Tibial nerve (tissue), 4 donors: Measurements from ENCODE around the gene CA9. TPM values are rescaled to one million over a fixed set of nuclear protein-coding genes. Genes with fewer than 3 reads are reported as not detected.

ENCODE experiments used
- DNase-seq, 2 donors: peaks; one replicate each; pipeline ENCODE4 v3.0.0-alpha.2; 2019; ENCODE audit warnings: low spot score in 2 of 2
- H3K27ac ChIP-seq, 4 donors: fragments of 200-600 bp; sonication (generic) in 3 of 4; one replicate each; pipeline ENCODE4 v1.5.1; 2017 to 2019; ENCODE audit warnings: mild to moderate bottlenecking in 1 of 4
- H3K27me3 ChIP-seq, 2 donors: fragments of 200-600 bp; sonication (generic) in 1 of 2; one replicate each; pipeline versions ENCODE4 v1.5.1 to v1.6.0; 2017 to 2019
- H3K36me3 ChIP-seq, 3 donors: fragments of 200-600 bp; sonication (generic); one replicate each; pipeline ENCODE4 v1.5.1; 2018 to 2019
- H3K4me1 ChIP-seq, 4 donors: fragments of 200-600 bp; sonication (generic) in 3 of 4; one replicate each; pipeline ENCODE4 v1.5.1; 2017 to 2019
- H3K4me3 ChIP-seq, 4 donors: fragments of 200-600 bp; sonication (generic) in 3 of 4; one replicate each; pipeline ENCODE4 v1.5.1; 2017 to 2019; ENCODE audit warnings: mild to moderate bottlenecking in 1 of 4, moderate library complexity in 1 of 4
- H3K9me3 ChIP-seq, 4 donors: fragments of 200-600 bp; sonication (generic) in 3 of 4; one replicate each; pipeline ENCODE4 v1.5.1; 2017 to 2019
- EP300 ChIP-seq, 2 donors: sonication (generic); formaldehyde crosslinking; IDR thresholded peaks; one replicate each; pipeline ENCODE4 v1.6.1; 2017; ENCODE audit warnings: antibody characterized with exemption in 2 of 2, mild to moderate bottlenecking in 1 of 2
- POLR2A ChIP-seq, 2 donors: fragments of 450-650 bp; IDR thresholded peaks; one replicate each; pipeline ENCODE4 v1.6.1; 2017; ENCODE audit warnings: antibody characterized with exemption in 2 of 2, mild to moderate bottlenecking in 2 of 2, moderate library complexity in 2 of 2
- WGBS, 2 donors: methylation state at CpG; one replicate each; pipeline ENCODE4 v1.1.5; 2018; 5-methylcytosine and 5-hydroxymethylcytosine counted together
- total RNA-seq, 4 donors: library from RNA; depleted of rRNA; stranded (reverse); fragments of >200 nt; gene quantifications; one replicate each; pipeline ENCODE4 v1.1.0, GENCODE V29; 2016
- TF ChIP-seq, protein P1 (sequence below), 5 experiments: fragments of 200-600 bp in 3 of 5; fragments of 450-650 bp in 2 of 5; sonication (generic) in 3 of 5; IDR thresholded peaks; one replicate each; pipeline ENCODE4 v1.5.1; 2016 to 2019; ENCODE audit warnings: antibody characterized with exemption in 5 of 5, mild to moderate bottlenecking in 3 of 5, moderate library complexity in 2 of 5

The CA9 gene
- total RNA-seq, 4 donors from 2014 or later = 0.84 TPM; not detected in 3

DNA sequence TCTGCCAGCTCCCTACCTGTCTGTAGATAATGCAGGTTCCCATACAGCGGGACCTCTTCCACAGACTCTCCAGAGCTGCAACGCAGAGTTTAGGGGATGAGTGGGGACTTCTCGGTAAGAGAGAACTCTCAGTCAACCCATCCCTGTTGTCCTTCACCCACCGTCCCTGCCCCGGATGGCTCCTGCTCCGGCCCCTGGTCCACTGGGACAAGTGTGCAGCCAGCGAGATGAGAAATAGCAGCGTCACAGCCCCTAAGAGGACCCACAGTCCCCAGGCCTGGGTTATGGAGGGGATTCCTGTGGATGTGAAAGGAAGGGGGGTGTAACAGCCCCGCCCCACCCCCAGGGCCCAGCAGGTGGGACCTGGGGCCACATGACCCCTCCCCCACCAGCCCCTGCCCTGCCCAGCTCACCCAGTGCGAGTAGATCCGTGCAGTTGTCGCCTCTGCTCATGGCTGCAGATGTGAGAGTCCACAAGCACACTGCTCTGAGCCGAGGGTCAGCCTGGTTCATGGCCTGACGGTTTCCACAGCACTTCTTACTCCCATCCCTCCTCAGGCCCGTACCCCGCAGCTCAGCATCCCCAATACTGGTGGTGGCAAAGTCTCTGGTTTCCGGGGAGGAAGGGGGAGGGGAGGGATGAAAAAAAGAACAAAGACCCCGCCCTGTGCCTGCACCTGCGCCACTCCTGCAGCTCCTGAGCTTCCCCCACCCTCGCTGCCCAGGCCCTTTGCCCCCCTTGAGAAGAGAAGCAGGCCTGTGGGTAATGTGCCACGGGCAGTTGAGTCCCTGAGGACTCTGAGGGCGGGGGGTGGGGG lies 23.2 kb upstream of the CA9 start, which contains the start of gene SIT1:
TSS of gene SIT1 (minus strand) at position 591 of the 818 bp plus-strand sequence. CDS start at position 513, 78 bp downstream.
- H3K27ac ChIP-seq = peak within 1 kb of the TSS in 1 of 4 donors; percentile 63
- H3K27me3 ChIP-seq = no peaks in the 10 kb centered on the region
- TF ChIP-seq, protein P1, sequence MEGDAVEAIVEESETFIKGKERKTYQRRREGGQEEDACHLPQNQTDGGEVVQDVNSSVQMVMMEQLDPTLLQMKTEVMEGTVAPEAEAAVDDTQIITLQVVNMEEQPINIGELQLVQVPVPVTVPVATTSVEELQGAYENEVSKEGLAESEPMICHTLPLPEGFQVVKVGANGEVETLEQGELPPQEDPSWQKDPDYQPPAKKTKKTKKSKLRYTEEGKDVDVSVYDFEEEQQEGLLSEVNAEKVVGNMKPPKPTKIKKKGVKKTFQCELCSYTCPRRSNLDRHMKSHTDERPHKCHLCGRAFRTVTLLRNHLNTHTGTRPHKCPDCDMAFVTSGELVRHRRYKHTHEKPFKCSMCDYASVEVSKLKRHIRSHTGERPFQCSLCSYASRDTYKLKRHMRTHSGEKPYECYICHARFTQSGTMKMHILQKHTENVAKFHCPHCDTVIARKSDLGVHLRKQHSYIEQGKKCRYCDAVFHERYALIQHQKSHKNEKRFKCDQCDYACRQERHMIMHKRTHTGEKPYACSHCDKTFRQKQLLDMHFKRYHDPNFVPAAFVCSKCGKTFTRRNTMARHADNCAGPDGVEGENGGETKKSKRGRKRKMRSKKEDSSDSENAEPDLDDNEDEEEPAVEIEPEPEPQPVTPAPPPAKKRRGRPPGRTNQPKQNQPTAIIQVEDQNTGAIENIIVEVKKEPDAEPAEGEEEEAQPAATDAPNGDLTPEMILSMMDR (IDR thresholded peaks at IDR 0.05) = no peak
- TF ChIP-seq EP300 (IDR thresholded peaks at IDR 0.05) (no peak), POLR2A (IDR thresholded peaks at IDR 0.05) (no peak)
- no peaks in the 10 kb centered on the region for H3K36me3 ChIP-seq
- peaks cover 0 to 12% (median 6%) of the 10 kb centered on the region in 4 donors for H3K4me1 ChIP-seq
- 49 to 65% methylated on average over 19 to 21 of the region's 22 CpGs for WGBS, 2 donors
- H3K9me3 ChIP-seq = no peaks in the 10 kb centered on the region
- H3K4me3 ChIP-seq = peak within 1 kb of the TSS in 1 of 4 donors; percentile 45
- DNase-seq = no peak

DNA sequence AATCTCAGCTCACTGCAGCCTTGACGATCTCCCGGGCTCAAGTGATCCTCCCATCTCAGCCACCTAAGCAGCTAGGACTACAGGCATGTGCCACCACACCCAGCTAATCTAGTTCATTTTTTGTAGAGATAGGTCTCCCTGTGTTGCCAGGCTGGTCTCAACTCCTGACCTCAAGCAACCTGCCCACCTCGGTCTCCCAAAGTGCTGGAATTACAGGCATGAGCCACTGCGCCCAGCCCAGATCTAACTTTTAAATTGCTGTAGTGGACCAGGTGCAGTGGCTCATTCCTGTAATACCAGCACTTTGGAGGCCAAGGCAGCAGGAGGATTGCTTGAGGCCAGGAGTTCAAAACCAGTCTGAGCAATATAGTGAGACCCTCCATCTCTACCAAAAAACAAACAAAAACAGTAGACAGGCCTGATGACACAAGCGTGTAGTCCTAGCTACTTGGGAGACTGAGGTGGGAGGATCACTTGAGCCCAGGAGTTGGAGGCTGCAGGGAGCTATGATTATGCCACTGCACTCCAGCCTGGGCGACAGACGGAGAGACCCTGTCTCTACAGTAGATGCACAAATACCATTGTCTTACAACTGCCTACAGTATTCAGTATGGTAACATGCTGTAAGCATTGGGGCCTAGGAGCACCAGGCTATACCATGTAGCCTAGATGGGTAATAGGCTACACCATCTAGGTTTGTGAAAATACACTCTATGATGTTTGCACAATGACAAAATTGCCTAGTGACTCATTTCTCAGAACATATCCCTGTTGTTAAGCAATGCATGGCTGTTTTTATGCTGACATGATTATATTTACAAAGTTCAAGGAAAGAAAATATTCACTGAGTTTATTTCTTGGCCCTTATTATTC lies 21.5 kb upstream of the CA9 start:
- no peak overlapping the region for H3K4me3 ChIP-seq
- TF ChIP-seq EP300 (IDR thresholded peaks at IDR 0.05) (no peak), POLR2A (IDR thresholded peaks at IDR 0.05) (no peak)
- TF ChIP-seq, protein P1 (IDR thresholded peaks at IDR 0.05) = no peak
- no peak overlapping the region for H3K27ac ChIP-seq
- 78 to 79% methylated on average over 5 to 7 of the region's 7 CpGs for WGBS, 2 donors
- DNase-seq = no peak
- H3K36me3 ChIP-seq = no peaks in the 10 kb centered on the region
- H3K9me3 ChIP-seq = no peaks in the 10 kb centered on the region
- H3K27me3 ChIP-seq = no peaks in the 10 kb centered on the region
- H3K4me1 ChIP-seq = peaks cover 0 to 9% (median 5%) of the 10 kb centered on the region in 4 donors

DNA sequence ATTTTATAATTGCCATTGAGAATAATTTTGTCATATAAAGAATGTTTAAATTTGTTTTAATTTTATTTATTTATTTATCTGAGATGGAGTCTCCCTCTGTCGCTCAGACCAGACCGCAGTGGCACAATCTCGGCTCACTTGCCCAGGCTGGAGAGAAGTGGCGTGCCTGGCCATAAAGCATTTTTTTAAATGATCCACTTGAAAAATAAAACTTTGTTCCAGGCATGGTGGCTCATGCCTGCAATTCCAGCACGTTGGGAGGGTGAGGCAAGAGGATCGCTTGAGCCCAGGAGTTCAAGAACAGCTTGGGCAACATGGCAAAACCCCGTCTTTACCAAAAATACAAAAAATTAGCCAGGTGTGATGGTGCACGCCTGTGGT lies 20.9 kb upstream of the CA9 start:
- DNase-seq = no peak
- Histone ChIP-seq H3K27me3 (no peaks in the 10 kb centered on the region), H3K36me3 (no peaks in the 10 kb centered on the region), H3K9me3 (no peaks in the 10 kb centered on the region), H3K4me3 (no peak overlapping the region), H3K27ac (no peak overlapping the region), H3K4me1 (peaks cover 0 to 9% (median 4%) of the 10 kb centered on the region in 4 donors)
- TF ChIP-seq EP300 (IDR thresholded peaks at IDR 0.05) (no peak), POLR2A (IDR thresholded peaks at IDR 0.05) (no peak)
- TF ChIP-seq, protein P1 (IDR thresholded peaks at IDR 0.05) = no peak
- 88 to 94% methylated on average over 8 of the region's 8 CpGs for WGBS, 2 donors

DNA sequence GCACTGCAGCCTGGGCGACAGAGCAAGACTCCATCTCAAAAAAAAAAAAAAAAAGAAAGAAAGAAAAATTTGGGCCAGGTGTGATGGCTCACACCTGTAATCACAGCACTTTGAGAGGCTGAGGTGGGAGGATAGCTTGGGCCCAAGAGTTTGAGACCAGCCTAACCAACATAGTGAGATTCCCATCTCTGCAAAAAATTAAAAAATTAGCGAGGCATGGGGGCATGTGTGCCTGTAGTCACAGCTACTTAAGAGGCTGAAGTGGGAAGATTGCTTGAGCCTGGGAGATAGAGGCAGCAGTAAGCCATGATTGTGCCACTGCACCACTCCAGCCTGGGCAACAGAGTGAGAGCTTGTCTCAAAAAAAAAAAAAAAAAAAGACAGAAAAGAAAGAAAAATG lies 20.1 kb upstream of the CA9 start:
- no peaks in the 10 kb centered on the region for H3K9me3 ChIP-seq
- no peak for DNase-seq
- H3K4me1 ChIP-seq = peaks cover 0 to 9% (median 4%) of the 10 kb centered on the region in 4 donors
- TF ChIP-seq EP300 (IDR thresholded peaks at IDR 0.05) (no peak), POLR2A (IDR thresholded peaks at IDR 0.05) (no peak)
- TF ChIP-seq, protein P1 (IDR thresholded peaks at IDR 0.05) = no peak
- WGBS, 2 donors = 91 to 96% methylated on average over 2 of the region's 2 CpGs
- no peak overlapping the region for H3K27ac ChIP-seq
- no peaks in the 10 kb centered on the region for H3K36me3 ChIP-seq
- H3K27me3 ChIP-seq = no peaks in the 10 kb centered on the region
- H3K4me3 ChIP-seq = no peak overlapping the region
